KOPT-K1 (cell line): ENCODE results near the gene RINL.

Source experiments
- H3K27ac ChIP-seq: fragments of 200-600 bp; sonication (generic); 2 replicates; pipeline ENCODE4 v1.5.1; 2016; ENCODE audit warnings: antibody characterized with exemption, mild to moderate bottlenecking, low read depth, low read length; ENCODE audit not compliant: poor library complexity, severe bottlenecking
- H3K36me3 ChIP-seq: fragments of 200-600 bp; sonication (generic); 2 replicates; pipeline ENCODE4 v1.5.1; 2017; ENCODE audit warnings: antibody characterized with exemption, mild to moderate bottlenecking, low read length, moderate library complexity; ENCODE audit not compliant: insufficient read depth
- H3K9me3 ChIP-seq: fragments of 200-600 bp; sonication (generic); 2 replicates; pipeline ENCODE4 v1.5.1; 2017; ENCODE audit warnings: antibody characterized with exemption, low read length, mild to moderate bottlenecking; ENCODE audit not compliant: insufficient read depth, poor library complexity, severe bottlenecking

Gene RINL

DNA sequence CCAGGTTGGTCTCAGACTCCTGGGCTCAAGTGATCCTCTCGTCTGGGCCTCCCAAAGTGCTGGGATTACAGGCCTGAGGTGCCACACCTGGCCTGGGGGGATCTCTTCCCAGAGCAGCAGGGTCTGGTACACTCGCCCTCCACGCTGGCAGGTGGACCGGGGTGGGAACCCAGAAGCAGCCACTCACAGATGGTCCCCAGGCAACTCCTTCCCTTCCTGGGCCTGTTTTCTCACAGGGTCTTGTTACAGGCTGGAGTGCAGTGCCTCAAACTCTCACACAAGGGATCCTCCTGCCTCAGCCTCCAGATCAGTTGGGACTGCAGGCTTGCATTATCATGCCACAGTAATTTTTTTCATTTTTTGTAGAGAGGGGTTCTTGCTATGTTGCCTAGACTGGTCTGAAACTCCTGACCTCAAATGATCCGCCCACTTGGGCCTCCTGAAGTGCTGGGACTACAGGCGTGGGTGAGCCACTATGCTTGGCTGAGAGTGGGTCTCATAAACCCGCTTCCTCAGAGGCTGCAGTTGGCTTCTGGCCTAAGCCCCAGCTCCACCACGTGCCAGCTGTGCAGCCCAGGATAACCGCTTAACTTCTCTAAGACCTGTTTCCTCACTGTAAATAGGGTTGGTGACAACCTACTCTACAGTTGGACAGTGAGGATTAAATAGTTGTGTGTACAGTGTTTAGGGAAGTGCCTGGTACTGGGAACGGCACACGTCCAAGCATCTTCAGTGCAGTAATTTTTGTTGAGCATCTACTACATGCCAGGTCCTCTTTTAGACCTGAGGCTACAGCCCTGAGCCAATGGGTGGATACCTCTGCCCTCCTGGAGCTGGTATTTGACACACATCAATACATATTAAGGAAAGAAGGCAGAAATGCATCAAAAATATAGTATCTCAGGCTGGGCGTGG, 34.8 kb upstream of the RINL start:
- no peak overlapping the region for H3K27ac ChIP-seq
- H3K36me3 ChIP-seq, result peaks cover 18% of the 10 kb centered on the region
- no peaks in the 10 kb centered on the region for H3K9me3 ChIP-seq

DNA sequence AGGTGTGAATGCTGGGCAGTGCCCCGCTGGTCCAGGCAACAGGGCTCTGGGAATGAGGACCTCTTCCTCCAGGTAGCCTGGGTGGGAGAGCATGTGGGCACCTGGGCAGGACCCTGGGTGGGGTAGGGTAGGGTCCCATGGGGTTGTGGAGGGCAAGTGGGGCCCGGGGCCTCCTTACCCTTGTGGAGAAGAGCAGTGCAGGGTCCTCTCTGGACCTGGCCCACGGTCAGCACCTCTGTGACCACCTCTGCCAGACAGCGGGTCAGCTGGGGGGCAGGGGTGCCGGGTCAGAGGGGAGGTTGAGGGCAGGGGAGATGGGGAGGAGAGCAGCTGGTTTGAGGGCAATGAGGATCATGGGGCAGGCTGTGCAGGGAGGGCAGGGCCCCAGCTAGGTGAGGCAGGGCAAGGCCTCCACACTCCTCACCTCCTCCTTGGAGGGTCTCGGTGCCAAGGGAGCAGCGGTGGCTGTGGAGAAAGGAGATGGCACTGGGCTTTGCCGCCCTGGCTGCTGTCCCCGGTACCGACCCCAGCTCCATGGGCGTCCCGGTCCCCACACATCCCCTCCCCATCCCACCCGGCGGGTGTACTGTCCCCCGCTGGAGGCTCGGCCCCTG, 33.4 kb upstream of the RINL start:
- H3K36me3 ChIP-seq, result peaks cover 27% of the 10 kb centered on the region
- no peak overlapping the region for H3K27ac ChIP-seq
- no peaks in the 10 kb centered on the region for H3K9me3 ChIP-seq

GRCh38 chr19:38910488-38910887, 32.4 kb upstream of the RINL start:
- H3K27ac ChIP-seq, result no peak overlapping the region
- peaks cover 34% of the 10 kb centered on the region for H3K36me3 ChIP-seq
- no peaks in the 10 kb centered on the region for H3K9me3 ChIP-seq

- H3K9me3 ChIP-seq, result no peaks in the 10 kb centered on the region
- H3K27ac ChIP-seq, result no peak overlapping the region
- peaks cover 48% of the 10 kb centered on the region for H3K36me3 ChIP-seq
Measured at GRCh38 chr19:38908911-38909310, 30.8 kb upstream of the RINL start.

GRCh38 chr19:38907670-38908069, 29.6 kb upstream of the RINL start:
- Histone ChIP-seq H3K27ac (no peak overlapping the region), H3K36me3 (peaks cover 48% of the 10 kb centered on the region), H3K9me3 (no peaks in the 10 kb centered on the region)

- H3K9me3 ChIP-seq, result no peaks in the 10 kb centered on the region
- H3K36me3 ChIP-seq, result peaks cover 48% of the 10 kb centered on the region
- H3K27ac ChIP-seq, result no peak overlapping the region
Measured at GRCh38 chr19:38907227-38907626, 29.2 kb upstream of the RINL start.

- peaks cover 48% of the 10 kb centered on the region for H3K36me3 ChIP-seq
- H3K27ac ChIP-seq, result no peak overlapping the region
- H3K9me3 ChIP-seq, result peaks cover 4% of the 10 kb centered on the region
Measured at GRCh38 chr19:38905620-38906019, 27.5 kb upstream of the RINL start.

- peaks cover 4% of the 10 kb centered on the region for H3K9me3 ChIP-seq
- no peak overlapping the region for H3K27ac ChIP-seq
- peaks cover 48% of the 10 kb centered on the region for H3K36me3 ChIP-seq
Measured at GRCh38 chr19:38904581-38905539, 26.8 kb upstream of the RINL start.

DNA sequence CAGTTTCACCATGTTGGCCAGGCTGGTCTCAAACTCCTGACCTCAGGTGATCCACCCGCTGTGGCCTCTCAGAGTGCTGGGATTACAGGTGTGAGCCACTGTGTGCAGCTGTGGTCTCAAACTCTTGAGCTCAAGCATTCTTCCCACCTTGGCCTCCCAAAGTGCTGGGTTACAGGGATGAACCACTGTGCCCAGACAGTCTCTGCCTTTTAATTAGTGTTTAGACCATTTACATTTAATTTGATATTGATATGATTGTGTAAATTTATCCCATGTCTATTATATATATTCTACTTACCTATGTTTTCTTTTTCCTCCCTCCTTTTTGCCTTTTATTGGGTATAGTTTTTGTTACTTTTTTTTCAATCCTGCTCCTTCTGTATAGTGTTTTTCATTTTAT, 23.6 kb upstream of the RINL start:
- peaks cover 4% of the 10 kb centered on the region for H3K9me3 ChIP-seq
- H3K36me3 ChIP-seq, result peaks cover 21% of the 10 kb centered on the region
- no peak overlapping the region for H3K27ac ChIP-seq

- Histone ChIP-seq H3K9me3 (peaks cover 4% of the 10 kb centered on the region), H3K36me3 (peaks cover 17% of the 10 kb centered on the region), H3K27ac (peak overlapping the region; percentile 67)
Measured at GRCh38 chr19:38900743-38901190, 22.7 kb upstream of the RINL start.

GRCh38 chr19:38900202-38900629, 22.1 kb upstream of the RINL start:
- H3K36me3 ChIP-seq, result peaks cover 11% of the 10 kb centered on the region
- peak overlapping the region; percentile 67 for H3K27ac ChIP-seq
- peaks cover 4% of the 10 kb centered on the region for H3K9me3 ChIP-seq

GRCh38 chr19:38899447-38900201, 21.5 kb upstream of the RINL start, which contains the start of the genes NFKBIB and SIRT2:
TSS of gene NFKBIB (plus strand) at chr19:38899969. CDS start at chr19:38900033, 64 bp downstream.
TSS of gene SIRT2 (minus strand) at chr19:38899618. CDS start at chr19:38899521, 97 bp downstream.
- H3K27ac ChIP-seq, result peak within 1 kb of the TSS; percentile 67

DNA sequence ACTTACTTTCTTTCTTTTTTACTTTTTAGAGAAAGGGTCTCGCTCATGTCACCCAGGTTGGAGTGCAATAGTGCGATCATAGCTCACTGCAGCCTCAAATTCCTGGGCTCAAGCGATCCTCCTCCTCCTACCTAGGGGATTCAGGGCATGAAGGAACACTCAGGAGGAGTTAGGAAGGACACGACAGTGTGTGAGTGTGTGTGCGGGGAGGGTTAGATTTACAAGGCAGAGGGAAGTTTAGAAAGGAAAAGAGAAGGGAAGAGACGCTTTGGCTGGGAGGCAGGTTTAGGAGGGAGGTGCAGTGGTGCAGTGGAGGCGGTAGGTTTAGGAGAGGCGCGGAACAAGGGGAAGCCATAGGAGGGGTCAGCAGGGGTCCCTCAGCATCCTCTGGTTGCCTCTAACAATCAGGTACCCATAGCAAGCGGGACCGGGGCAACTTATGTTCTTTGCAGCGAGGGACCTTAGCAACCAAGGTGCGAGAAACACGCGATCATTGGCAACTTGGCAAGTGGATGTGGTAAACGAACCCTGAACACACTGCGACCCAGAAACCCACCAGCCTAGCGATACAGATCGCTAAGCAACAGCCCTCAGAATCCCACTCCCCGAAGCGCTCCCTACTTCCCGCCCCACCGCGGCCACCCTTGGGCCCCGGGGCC, 20.8 kb upstream of the RINL start:
- Histone ChIP-seq H3K36me3 (no peaks in the 10 kb centered on the region), H3K9me3 (peaks cover 4% of the 10 kb centered on the region), H3K27ac (peak overlapping the region; percentile 49)

More at GRCh38 chr19:38899447-38900201, 21.5 kb upstream of the RINL start, which contains the start of the genes NFKBIB and SIRT2:
- Histone ChIP-seq H3K9me3 (peaks cover 4% of the 10 kb centered on the region), H3K36me3 (peaks cover 5% of the 10 kb centered on the region)
